GM12872 (cell line): Measurements from ENCODE around the gene CUBN.

ENCODE experiments used
- TF ChIP-seq, protein P1 (sequence below): IDR thresholded peaks from 3 replicates; pipeline ENCODE4 v1.5.1; 2011; ENCODE audit warnings: low read depth, mild to moderate bottlenecking, low read length, moderate library complexity; ENCODE audit not compliant: insufficient read depth

Gene CUBN

DNA sequence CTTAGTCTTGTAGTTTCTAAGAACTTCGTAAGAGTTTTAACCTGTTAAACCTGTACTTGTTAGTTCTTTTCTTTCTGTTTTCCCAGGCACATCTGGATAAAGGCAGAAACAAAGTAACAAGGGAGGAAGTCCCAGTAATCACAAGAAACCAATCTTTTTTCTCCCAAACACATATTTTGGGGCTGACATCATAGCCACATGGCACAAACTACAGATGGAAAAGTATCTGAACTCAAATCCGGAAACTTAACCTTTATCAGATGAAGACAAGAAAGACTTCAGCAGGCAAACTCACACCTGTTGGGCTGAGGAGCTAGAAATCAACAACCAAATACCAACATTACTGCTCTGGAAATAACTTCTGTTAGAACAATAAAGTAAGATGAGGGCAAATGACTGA, 67.1 kb downstream of the CUBN start:
- TF ChIP-seq, protein P1, sequence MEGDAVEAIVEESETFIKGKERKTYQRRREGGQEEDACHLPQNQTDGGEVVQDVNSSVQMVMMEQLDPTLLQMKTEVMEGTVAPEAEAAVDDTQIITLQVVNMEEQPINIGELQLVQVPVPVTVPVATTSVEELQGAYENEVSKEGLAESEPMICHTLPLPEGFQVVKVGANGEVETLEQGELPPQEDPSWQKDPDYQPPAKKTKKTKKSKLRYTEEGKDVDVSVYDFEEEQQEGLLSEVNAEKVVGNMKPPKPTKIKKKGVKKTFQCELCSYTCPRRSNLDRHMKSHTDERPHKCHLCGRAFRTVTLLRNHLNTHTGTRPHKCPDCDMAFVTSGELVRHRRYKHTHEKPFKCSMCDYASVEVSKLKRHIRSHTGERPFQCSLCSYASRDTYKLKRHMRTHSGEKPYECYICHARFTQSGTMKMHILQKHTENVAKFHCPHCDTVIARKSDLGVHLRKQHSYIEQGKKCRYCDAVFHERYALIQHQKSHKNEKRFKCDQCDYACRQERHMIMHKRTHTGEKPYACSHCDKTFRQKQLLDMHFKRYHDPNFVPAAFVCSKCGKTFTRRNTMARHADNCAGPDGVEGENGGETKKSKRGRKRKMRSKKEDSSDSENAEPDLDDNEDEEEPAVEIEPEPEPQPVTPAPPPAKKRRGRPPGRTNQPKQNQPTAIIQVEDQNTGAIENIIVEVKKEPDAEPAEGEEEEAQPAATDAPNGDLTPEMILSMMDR, result no peak

- TF ChIP-seq, protein P1, result no peak
Measured at GRCh38 chr10:17062009-17062408, 67.6 kb downstream of the CUBN start.

GRCh38 chr10:17061418-17061817, 68.2 kb downstream of the CUBN start:
- TF ChIP-seq, protein P1, result no peak

DNA sequence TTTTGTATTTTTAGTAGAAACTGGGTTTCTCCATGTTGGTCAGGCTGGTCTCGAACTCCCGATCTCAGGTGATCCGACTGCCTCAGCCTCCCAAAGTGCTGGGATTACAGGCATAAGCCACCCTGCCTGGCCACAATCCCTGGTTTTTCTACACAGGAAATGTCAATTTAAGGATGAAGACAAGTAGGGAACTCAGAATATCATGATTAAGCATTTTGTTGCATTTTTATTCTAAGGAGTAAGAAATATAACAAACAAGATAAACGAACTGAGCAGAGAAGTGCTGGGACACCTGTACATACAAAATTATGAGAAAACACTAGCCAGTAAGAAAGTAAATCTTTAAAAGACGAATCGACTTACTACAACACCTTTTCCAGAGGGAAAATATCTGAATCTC, 69.3 kb downstream of the CUBN start:
- TF ChIP-seq, protein P1, result no peak

DNA sequence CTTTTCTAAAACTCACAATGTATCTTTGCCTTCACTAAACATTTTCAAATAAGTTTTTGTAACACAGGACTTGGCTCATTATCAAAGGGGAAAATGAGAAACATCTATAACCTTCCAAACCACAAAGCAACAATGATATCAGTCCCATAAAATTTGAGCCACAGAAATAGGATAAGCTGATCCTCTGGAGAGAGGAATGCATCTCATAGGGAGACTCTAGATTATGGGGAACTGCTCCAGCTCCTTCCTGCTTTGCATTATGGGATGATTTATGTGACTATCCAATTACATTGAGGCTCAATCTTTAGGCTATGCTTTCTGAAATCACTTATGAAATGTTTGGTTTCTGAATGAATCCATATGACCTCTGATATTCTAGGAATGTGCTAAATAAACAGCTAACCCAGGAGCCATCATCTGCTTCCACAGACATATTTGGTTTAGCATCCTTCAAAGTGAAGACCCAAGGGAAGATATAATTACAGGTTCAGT, 70.4 kb downstream of the CUBN start:
- TF ChIP-seq, protein P1, result no peak

DNA sequence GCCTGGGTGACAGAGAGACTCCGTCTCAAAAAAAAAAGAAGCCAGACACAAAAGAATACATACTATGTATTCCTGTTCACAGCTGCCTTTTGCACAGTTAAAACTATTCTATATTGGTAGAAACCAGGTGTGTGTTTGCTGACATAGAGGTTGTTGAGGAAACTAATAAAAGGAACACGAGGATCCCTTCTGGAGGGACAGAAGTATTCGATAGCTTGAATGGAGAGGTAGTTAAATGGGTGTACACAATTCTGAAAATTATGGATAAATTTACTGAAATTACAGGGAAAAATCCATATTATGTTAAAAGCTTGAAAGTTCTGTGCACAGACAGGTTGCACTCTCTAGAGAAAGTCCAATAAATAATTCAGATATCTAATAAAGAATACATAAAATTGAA, 71.5 kb downstream of the CUBN start:
- TF ChIP-seq, protein P1, result no peak

DNA sequence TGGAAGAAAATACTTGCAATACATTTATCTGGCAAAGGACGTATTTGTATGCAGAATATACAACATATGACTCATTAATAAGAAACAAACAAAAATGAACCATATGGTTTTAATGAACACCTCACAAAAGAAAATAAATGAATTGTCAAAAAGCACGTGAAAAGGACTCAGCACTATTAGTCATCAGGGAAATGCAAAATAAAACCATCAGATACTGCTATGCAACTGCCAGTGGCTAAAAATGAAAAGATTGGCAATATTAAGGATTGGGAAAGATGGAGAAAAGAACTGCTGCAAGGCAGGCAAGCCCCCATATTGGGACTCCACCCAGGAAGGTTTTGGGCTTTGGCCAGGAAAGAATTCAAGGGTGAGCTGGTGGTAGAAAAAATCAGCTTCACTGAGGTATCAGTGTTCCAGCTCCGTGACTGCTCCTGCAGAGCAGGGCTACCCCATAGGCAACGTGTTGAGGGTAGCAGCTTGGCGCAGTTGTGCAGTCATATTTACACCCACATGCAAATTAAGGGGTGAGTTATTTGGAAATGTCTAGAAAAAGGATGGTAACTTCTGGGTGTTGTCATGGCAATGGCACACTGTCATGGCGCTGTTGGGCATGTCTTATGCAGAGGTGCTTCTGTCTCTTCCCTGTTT, 72.7 kb downstream of the CUBN start:
- TF ChIP-seq, protein P1, result no peak
